Natural killer cell (primary cell): ENCODE data around the gene CCDC27. TPM values are rescaled to one million over a fixed set of nuclear protein-coding genes. Genes with fewer than 3 reads are reported as not detected.

ENCODE experiments used
- ATAC-seq, 3 donors: fragments of 150-1000 bp in 2 of 3; fragments of 200-7000 bp in 1 of 3; cut with Tn5 transposase; 1 replicate in 1 of 3; 2 replicates in 2 of 3; pipeline ENCODE4 v1.10.0; 2021; ENCODE audit warnings: mild to moderate bottlenecking in 2 of 3, moderate library complexity in 2 of 3
- DNase-seq, 2 donors: peaks; one replicate each; pipeline versions ENCODE4 v3.0.0 to v3.0.0-alpha.2; 2013 to 2021; ENCODE audit warnings: mixed read lengths in 1 of 2
- H3K27ac ChIP-seq: one replicate; pipeline ENCODE4 v1.5.1; 2013; ENCODE audit warnings: mild to moderate bottlenecking, low read length
- H3K27me3 ChIP-seq: one replicate; pipeline ENCODE4 v1.6.1; 2013; ENCODE audit warnings: low read length; ENCODE audit not compliant: control insufficient read depth, insufficient read depth
- H3K36me3 ChIP-seq: one replicate; pipeline ENCODE4 v1.6.1; 2013; ENCODE audit warnings: low read length; ENCODE audit not compliant: control insufficient read depth, insufficient read depth
- H3K4me1 ChIP-seq: one replicate; pipeline ENCODE4 v1.6.1; 2013; ENCODE audit warnings: low read length; ENCODE audit not compliant: control insufficient read depth, insufficient read depth
- H3K4me3 ChIP-seq: one replicate; pipeline ENCODE4 v1.5.1; 2013; ENCODE audit warnings: low read length
- H3K9me3 ChIP-seq: one replicate; pipeline ENCODE4 v1.6.1; 2013; ENCODE audit warnings: low read length; ENCODE audit not compliant: control insufficient read depth, insufficient read depth
- H3K27ac Mint-ChIP-seq, 2 donors: one replicate each; pipeline ENCODE4 v1.8.0; 2022; ENCODE audit warnings: mild to moderate bottlenecking in 2 of 2, mixed read lengths in 2 of 2, moderate library complexity in 1 of 2
- H3K27me3 Mint-ChIP-seq, 2 donors: one replicate each; pipeline ENCODE4 v1.8.0; 2022; ENCODE audit warnings: low read depth in 2 of 2, mixed read lengths in 2 of 2
- H3K36me3 Mint-ChIP-seq: one replicate; pipeline ENCODE4 v1.8.0; 2022; ENCODE audit warnings: mixed read lengths
- H3K4me1 Mint-ChIP-seq, 2 donors: one replicate each; pipeline ENCODE4 v1.8.0; 2022; ENCODE audit warnings: mixed read lengths in 2 of 2
- H3K4me3 Mint-ChIP-seq: one replicate; pipeline ENCODE4 v1.8.0; 2022; ENCODE audit warnings: mild to moderate bottlenecking, moderate library complexity, mixed read lengths
- H3K9me3 Mint-ChIP-seq, 2 donors: one replicate each; pipeline ENCODE4 v1.8.0; 2022; ENCODE audit warnings: mixed read lengths in 2 of 2
- CTCF ChIP-seq: fragments of 200-600 bp; IDR thresholded peaks from one replicate; pipeline ENCODE4 v1.8.0; 2022; ENCODE audit warnings: antibody characterized with exemption
- WGBS: methylation state at CpG from one replicate; pipeline ENCODE4 v1.1.7; 2013; ENCODE audit warnings: missing lambda C conversion rate; ENCODE audit not compliant: insufficient coverage; 5-methylcytosine and 5-hydroxymethylcytosine counted together
- intact Hi-C: fragments of 100-400 bp; cut with micrococcal nuclease; formaldehyde crosslinking; loops from one replicate; pipeline ENCODE4 v1.14.2; 2022
- total RNA-seq, 4 donors: library from RNA; stranded (reverse); fragments of 120-200 nt in 1 of 4; gene quantifications; one replicate each; pipeline versions ENCODE4 v1.2.3 to v1.2.4, GENCODE V29; 2013 to 2022

The CCDC27 gene
- total RNA-seq, 3 donors from 2014 or later (not counting 1 experiment from before 2014, with no cell fraction given), result not detected

DNA sequence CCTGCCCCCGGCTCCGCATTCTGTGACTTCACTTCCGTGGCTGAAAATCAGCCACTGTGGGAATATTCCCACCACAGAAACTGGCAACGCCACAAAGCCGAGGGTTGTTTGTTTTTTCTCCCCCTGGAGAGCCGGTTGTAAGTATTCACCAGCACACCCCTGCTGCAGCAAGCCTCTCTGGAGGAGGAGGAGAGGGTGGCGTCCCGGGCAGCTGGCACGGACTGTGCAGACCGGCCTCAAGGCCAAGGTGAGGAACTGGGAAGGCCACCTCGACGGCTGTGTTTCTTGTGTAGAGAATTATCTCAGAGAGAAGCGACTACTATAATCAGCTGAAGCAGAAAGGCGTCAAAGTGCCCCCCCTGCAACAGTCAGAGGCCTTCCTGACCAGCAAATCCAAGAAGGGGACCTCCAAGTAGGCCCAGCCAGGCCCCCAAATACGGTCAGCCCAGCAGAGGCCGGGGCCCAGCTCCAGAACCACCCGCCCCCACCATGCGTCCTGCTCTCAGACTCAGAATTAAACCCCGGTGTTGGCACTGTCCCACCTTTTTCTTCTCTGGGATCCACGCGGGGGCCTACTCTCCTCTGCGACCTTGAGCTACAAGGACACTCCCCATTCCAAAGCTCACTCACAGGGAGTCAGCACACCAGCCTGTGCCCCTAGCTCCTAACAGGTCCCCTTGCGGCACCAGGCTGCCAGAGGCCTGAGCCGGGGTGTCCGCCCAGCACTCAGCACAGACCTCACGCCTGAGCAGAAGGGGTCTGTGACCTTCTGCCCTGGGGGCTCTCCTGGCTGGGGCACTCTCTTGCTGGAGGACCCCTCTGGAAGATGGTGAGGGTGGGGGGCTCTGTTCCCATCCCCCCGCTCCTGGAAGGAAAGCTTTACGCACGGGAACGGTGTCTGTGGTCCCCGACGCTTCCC lies 19.1 kb downstream of the CCDC27 start:
- no peak for TF ChIP-seq CTCF
- no peak for DNase-seq
- no peak for ATAC-seq
- WGBS, result 74% methylated on average over 31 of the region's 32 CpGs
- no peaks in the 10 kb centered on the region for H3K9me3 ChIP-seq
- intact Hi-C loops, result loop anchor here (5.0 kb wide), 1 partner anchor 131 kb away; the partner anchor contains the start of gene C1orf174
- Mint-ChIP-seq H3K9me3 (no peaks in the 10 kb centered on the region), H3K36me3 (no peaks in the 10 kb centered on the region), H3K27ac (no peak overlapping the region), H3K4me1 (peaks cover 0 to 16% of the 10 kb centered on the region in 2 donors), H3K4me3 (peak overlapping the region; percentile 60), H3K27me3 (peaks cover 0 to 2% of the 10 kb centered on the region in 2 donors)
- no peaks in the 10 kb centered on the region for H3K27me3 ChIP-seq
- H3K27ac ChIP-seq, result no peak overlapping the region
- peak overlapping the region; percentile 43 for H3K4me3 ChIP-seq
- H3K36me3 ChIP-seq, result no peaks in the 10 kb centered on the region
- H3K4me1 ChIP-seq, result peaks cover 31% of the 10 kb centered on the region

- H3K4me1 Mint-ChIP-seq, result peaks cover 0 to 16% of the 10 kb centered on the region in 2 donors
- Histone ChIP-seq H3K36me3 (no peaks in the 10 kb centered on the region), H3K4me3 (peak overlapping the region; percentile 43), H3K4me1 (peaks cover 31% of the 10 kb centered on the region), H3K9me3 (no peaks in the 10 kb centered on the region), H3K27ac (no peak overlapping the region), H3K27me3 (no peaks in the 10 kb centered on the region)
- peak overlapping the region; percentile 57 for H3K4me3 Mint-ChIP-seq
- WGBS, result under 1% methylated on average over 51 of the region's 61 CpGs
- intact Hi-C loops, result loop anchor here (5.0 kb wide), 1 partner anchor 130 kb away; the partner anchor contains the start of gene C1orf174
- ATAC-seq (peak; percentile 90 to 93 (median 93)), DNase-seq (peak; percentile 77 to 89)
- no peaks in the 10 kb centered on the region for H3K36me3 Mint-ChIP-seq
- H3K9me3 Mint-ChIP-seq, result no peaks in the 10 kb centered on the region
- no peak overlapping the region for H3K27ac Mint-ChIP-seq
- H3K27me3 Mint-ChIP-seq, result no peaks in the 10 kb centered on the region
- no peak for TF ChIP-seq CTCF
Measured at GRCh38 chr1:3772027-3772714, 19.9 kb downstream of the CCDC27 start.

- H3K4me3 ChIP-seq, result peak within 1 kb of the TSS; percentile 43
- H3K36me3 ChIP-seq, result no peaks in the 10 kb centered on the region
- Mint-ChIP-seq H3K4me3 (peak within 1 kb of the TSS; percentile 73), H3K4me1 (peaks cover 0 to 16% of the 10 kb centered on the region in 2 donors), H3K9me3 (no peaks in the 10 kb centered on the region), H3K27ac (peak within 1 kb of the TSS in 1 of 2 donors; percentile 56), H3K27me3 (no peaks in the 10 kb centered on the region), H3K36me3 (no peaks in the 10 kb centered on the region)
- ATAC-seq (peak in 2 of 3 donors; percentile 3 to 7), DNase-seq (peak in 1 of 2 donors; percentile 28)
- H3K9me3 ChIP-seq, result no peaks in the 10 kb centered on the region
- 12% methylated on average over 55 of the region's 55 CpGs for WGBS
- TF ChIP-seq CTCF, result no peak
- no peaks in the 10 kb centered on the region for H3K27me3 ChIP-seq
- H3K27ac ChIP-seq, result no peak within 1 kb of the TSS
- H3K4me1 ChIP-seq, result peaks cover 31% of the 10 kb centered on the region
- intact Hi-C loops, result loop anchor here (5.0 kb wide), 1 partner anchor 129 kb away; the partner anchor contains the start of gene C1orf174
Measured at GRCh38 chr1:3772715-3773571, 20.7 kb downstream of the CCDC27 start, which contains the start of gene SMIM1. Gene SMIM1 (plus strand): TSS chr1:3772749. CDS start chr1:3775374, 2,625 bp downstream.
